ENCODE data around the gene DEUP1.
"Not testable (repeated sequence)": the region's sequence is repeated elsewhere in the genome, so short reads cannot be mapped to it uniquely, and the experiment has no call there.

DEUP1 gene

GRCh38 chr11:93330446-93330984, at the start of gene DEUP1:
Gene DEUP1 (plus strand): TSS chr11:93330742. CDS start chr11:93332260, 1,518 bp downstream.
- DNase-seq: peak in 21 of 56 donors; percentile 1 to 53 (median 7)

GRCh38 chr11:93285430-93285829, 45.1 kb upstream of the DEUP1 start:
- DNase-seq: no peak

- DNase-seq: no peak
Measured at GRCh38 chr11:93287434-93287833, 43.1 kb upstream of the DEUP1 start.

- no peak for DNase-seq
Measured at GRCh38 chr11:93288079-93288478, 42.5 kb upstream of the DEUP1 start.

- no peak for DNase-seq
Measured at GRCh38 chr11:93288767-93289166, 41.8 kb upstream of the DEUP1 start.

- no peak for DNase-seq
Measured at GRCh38 chr11:93289782-93290463, 40.6 kb upstream of the DEUP1 start.

- no peak for DNase-seq
Measured at GRCh38 chr11:93291110-93291509, 39.4 kb upstream of the DEUP1 start.

- DNase-seq: no peak
Measured at GRCh38 chr11:93291898-93292297, 38.6 kb upstream of the DEUP1 start.

GRCh38 chr11:93295921-93296575, 34.5 kb upstream of the DEUP1 start:
- DNase-seq: no peak

GRCh38 chr11:93303689-93304088, 26.9 kb upstream of the DEUP1 start:
- DNase-seq: no peak

- DNase-seq: not testable (repeated sequence)
Measured at GRCh38 chr11:93314399-93314798, 16.1 kb upstream of the DEUP1 start.

- no peak for DNase-seq
Measured at GRCh38 chr11:93319224-93319839, 11.2 kb upstream of the DEUP1 start.

GRCh38 chr11:93320230-93320629, 10.3 kb upstream of the DEUP1 start:
- no peak for DNase-seq

GRCh38 chr11:93322207-93322606, 8.3 kb upstream of the DEUP1 start:
- DNase-seq: no peak

GRCh38 chr11:93323747-93324146, 6.8 kb upstream of the DEUP1 start:
- DNase-seq: no peak

GRCh38 chr11:93324500-93324899, 6.0 kb upstream of the DEUP1 start:
- DNase-seq: no peak

GRCh38 chr11:93326681-93327080, 3.9 kb upstream of the DEUP1 start:
- DNase-seq: no peak

- peak in 3 of 56 donors; percentile 1 to 9 (median 3) for DNase-seq
Measured at GRCh38 chr11:93329936-93330445, 551 bp upstream of the DEUP1 start.

GRCh38 chr11:93340223-93340622, 9.7 kb downstream of the DEUP1 start:
- DNase-seq: no peak

GRCh38 chr11:93344855-93345333, 14.4 kb downstream of the DEUP1 start:
- no peak for DNase-seq

GRCh38 chr11:93348930-93349329, 18.4 kb downstream of the DEUP1 start:
- no peak for DNase-seq

GRCh38 chr11:93350835-93351234, 20.3 kb downstream of the DEUP1 start:
- DNase-seq: no peak
